Lung (tissue), 12 donors: ENCODE results near the gene PLXNA3. TPM values are rescaled to one million over a fixed set of nuclear protein-coding genes. Genes with fewer than 3 reads are reported as not detected.

ENCODE experiments used
- ATAC-seq: fragments of 200-7000 bp; cut with Tn5 transposase; one replicate; pipeline ENCODE4 v1.9.1; 2020; ENCODE audit warnings: moderate number of reproducible peaks; ENCODE audit not compliant: insufficient read depth, low FRiP score
- DNase-seq, 3 donors: peaks; one replicate each; pipeline ENCODE4 v3.0.0-alpha.2; 2013 to 2017
- H3K27ac ChIP-seq, 2 donors: one replicate each; pipeline ENCODE4 v1.5.1; 2013; ENCODE audit warnings: mild to moderate bottlenecking in 2 of 2, moderate library complexity in 2 of 2, control low read depth in 1 of 2, inconsistent platforms in 1 of 2, low read depth in 1 of 2, low read length in 1 of 2
- H3K27me3 ChIP-seq, 3 donors: one replicate each; pipeline ENCODE4 v1.5.1; 2013; ENCODE audit warnings: low read length in 2 of 3; ENCODE audit not compliant: control insufficient read depth in 3 of 3, insufficient read depth in 3 of 3
- H3K36me3 ChIP-seq, 4 donors: one replicate each; pipeline ENCODE4 v1.5.1; 2013; ENCODE audit warnings: low read length in 4 of 4, mild to moderate bottlenecking in 1 of 4, moderate library complexity in 1 of 4; ENCODE audit not compliant: control insufficient read depth in 4 of 4, insufficient read depth in 4 of 4
- H3K4me1 ChIP-seq, 5 donors: one replicate each; pipeline ENCODE4 v1.5.1; 2013; ENCODE audit warnings: low read length in 5 of 5, mild to moderate bottlenecking in 2 of 5, moderate library complexity in 1 of 5; ENCODE audit not compliant: control insufficient read depth in 5 of 5, insufficient read depth in 5 of 5
- H3K4me3 ChIP-seq: one replicate; pipeline ENCODE4 v1.5.1; 2013; ENCODE audit warnings: mild to moderate bottlenecking, control low read depth, moderate library complexity
- H3K9ac ChIP-seq, 2 donors: one replicate each; pipeline ENCODE4 v1.5.1; 2013; ENCODE audit warnings: low read length in 2 of 2, control low read depth in 1 of 2; ENCODE audit not compliant: insufficient read depth in 1 of 2
- H3K9me3 ChIP-seq, 4 donors: one replicate each; pipeline ENCODE4 v1.5.1; 2013; ENCODE audit warnings: low read length in 3 of 4, mild to moderate bottlenecking in 1 of 4, moderate library complexity in 1 of 4; ENCODE audit not compliant: control insufficient read depth in 4 of 4, insufficient read depth in 3 of 4
- WGBS, 2 donors: extraction: QIAGEN DNeasy Blood & Tissue Kit; methylation state at CpG; one replicate each; pipeline ENCODE4 v1.1.7; 2013; 5-methylcytosine and 5-hydroxymethylcytosine counted together
- polyA plus RNA-seq, 2 donors: library from polyadenylated mRNA; stranded (reverse); fragments of 200-250 nt; gene quantifications; one replicate each; pipeline ENCODE4 v1.2.1, GENCODE V29; 2013
- total RNA-seq, 2 donors: library from RNA; depleted of rRNA in 1 of 2; stranded (reverse); fragments of >200 nt in 1 of 2; gene quantifications; one replicate each; pipeline ENCODE4 v1.2.1, GENCODE V29; 2014 to 2021
- TF ChIP-seq, protein P1 (sequence below): IDR thresholded peaks from 2 replicates; pipeline ENCODE4 v1.5.1; 2012; ENCODE audit warnings: mild to moderate bottlenecking; ENCODE audit errors: control extremely low read depth, extremely low read depth
- donor health status: control.
- donor health status: control.
- donor health status: Bipolar disorder and iron deficiency.
- donor health status: healthy.
- donor health status: DM: yes; HTN: yes; CAD: no.

The PLXNA3 gene
- total and polyA plus RNA-seq, 4 donors = 10.2 to 61.1 (median 16.7) TPM

DNA sequence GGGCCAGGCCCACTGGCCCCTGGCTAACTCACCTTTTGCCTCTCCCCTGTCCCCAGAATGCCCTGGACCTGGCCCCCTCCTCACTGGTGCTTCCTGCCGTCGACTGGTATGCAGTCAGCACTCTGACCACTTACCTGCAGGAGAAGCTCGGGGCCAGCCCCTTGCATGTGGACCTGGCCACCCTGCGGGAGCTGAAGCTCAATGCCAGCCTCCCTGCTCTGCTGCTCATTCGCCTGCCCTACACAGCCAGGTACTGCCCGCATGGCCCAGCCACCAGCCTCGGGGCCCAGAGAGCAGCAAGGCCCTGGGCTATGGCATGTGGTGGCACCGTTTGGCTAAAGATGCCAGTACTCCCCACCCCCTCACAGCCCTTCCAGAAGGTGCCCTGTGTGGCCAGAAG, 25.9 kb upstream of the PLXNA3 start:
- Histone ChIP-seq H3K36me3 (peaks cover 0 to 11% (median 5%) of the 10 kb centered on the region in 4 donors), H3K9ac (no peak overlapping the region), H3K4me3 (no peak overlapping the region), H3K9me3 (peaks cover 0 to 10% (median 0%) of the 10 kb centered on the region in 4 donors), H3K4me1 (peaks cover 0 to 5% (median 5%) of the 10 kb centered on the region in 5 donors), H3K27me3 (no peaks in the 10 kb centered on the region), H3K27ac (no peak overlapping the region)
- DNase-seq (no peak), ATAC-seq (no peak)
- 85 to 97% methylated on average over 5 to 8 of the region's 8 CpGs for WGBS, 2 donors
- TF ChIP-seq, protein P1, sequence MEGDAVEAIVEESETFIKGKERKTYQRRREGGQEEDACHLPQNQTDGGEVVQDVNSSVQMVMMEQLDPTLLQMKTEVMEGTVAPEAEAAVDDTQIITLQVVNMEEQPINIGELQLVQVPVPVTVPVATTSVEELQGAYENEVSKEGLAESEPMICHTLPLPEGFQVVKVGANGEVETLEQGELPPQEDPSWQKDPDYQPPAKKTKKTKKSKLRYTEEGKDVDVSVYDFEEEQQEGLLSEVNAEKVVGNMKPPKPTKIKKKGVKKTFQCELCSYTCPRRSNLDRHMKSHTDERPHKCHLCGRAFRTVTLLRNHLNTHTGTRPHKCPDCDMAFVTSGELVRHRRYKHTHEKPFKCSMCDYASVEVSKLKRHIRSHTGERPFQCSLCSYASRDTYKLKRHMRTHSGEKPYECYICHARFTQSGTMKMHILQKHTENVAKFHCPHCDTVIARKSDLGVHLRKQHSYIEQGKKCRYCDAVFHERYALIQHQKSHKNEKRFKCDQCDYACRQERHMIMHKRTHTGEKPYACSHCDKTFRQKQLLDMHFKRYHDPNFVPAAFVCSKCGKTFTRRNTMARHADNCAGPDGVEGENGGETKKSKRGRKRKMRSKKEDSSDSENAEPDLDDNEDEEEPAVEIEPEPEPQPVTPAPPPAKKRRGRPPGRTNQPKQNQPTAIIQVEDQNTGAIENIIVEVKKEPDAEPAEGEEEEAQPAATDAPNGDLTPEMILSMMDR = no peak

DNA sequence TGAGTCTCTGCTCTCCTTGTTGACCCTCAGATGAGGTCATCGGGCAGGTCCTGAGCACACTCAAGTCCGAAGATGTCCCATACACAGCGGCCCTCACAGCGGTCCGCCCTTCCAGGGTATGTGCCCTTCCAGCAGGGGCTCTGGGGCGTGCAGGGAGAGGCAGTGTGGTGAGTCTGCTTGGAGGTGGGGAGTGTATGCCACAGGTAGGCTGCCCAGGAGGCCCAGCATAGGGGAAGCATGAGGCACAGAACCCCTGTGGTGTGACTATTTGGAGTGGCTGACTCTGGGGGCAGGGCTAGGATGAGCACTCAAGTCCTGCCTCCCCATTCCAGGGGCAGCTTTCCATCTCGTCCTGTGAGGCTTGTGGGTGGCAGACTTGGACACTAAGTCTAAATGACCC, 24.5 kb upstream of the PLXNA3 start:
- DNase-seq = no peak
- TF ChIP-seq, protein P1 = no peak
- no peak overlapping the region for H3K9ac ChIP-seq
- H3K27me3 ChIP-seq = no peaks in the 10 kb centered on the region
- 79 to 100% methylated on average over 7 of the region's 7 CpGs for WGBS, 2 donors
- H3K27ac ChIP-seq = no peak overlapping the region
- peaks cover 0 to 10% (median 0%) of the 10 kb centered on the region in 4 donors for H3K9me3 ChIP-seq
- peaks cover 0 to 5% (median 5%) of the 10 kb centered on the region in 5 donors for H3K4me1 ChIP-seq
- H3K4me3 ChIP-seq = no peak overlapping the region
- ATAC-seq = no peak
- H3K36me3 ChIP-seq = peaks cover 0 to 19% (median 5%) of the 10 kb centered on the region in 4 donors

DNA sequence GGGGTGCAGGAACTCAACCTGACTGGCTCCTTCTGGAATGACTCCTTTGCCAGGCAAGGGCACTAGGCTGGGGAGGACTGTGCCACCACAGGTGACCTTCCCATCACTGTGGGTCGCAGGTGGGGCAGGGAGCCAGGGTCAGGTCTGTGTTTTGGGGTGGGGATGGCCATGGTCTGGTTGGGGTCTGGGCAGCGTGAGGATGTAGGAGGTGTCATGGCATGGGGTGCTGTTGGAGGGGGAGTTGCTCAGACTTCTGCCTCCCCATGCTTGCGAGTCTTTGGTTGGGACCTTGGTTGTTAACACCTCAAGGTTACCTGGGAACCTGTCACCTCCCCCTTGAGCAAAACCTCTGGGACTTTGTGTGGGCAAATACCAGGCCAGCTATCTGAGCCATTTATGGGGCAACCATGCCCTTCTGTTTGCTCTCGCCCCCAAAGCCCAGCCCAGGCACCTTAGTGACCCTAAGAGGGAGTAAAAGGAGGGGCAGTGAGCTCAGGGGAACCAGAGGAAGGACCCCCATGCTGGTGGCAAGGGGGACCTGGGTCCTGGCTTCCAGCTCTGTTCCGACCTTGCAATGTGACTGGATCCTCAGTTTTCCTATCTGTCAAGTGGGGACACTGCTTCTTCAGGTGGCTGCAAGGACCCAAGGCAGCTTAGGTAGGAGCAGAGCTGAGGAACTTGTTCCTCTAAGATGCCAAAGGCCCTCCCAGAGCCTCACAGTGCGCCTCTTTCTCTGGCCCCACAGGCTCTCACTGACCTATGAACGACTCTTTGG, 23.5 kb upstream of the PLXNA3 start:
- Histone ChIP-seq H3K27me3 (no peaks in the 10 kb centered on the region), H3K9ac (no peak overlapping the region), H3K27ac (no peak overlapping the region), H3K9me3 (peaks cover 0 to 6% (median 0%) of the 10 kb centered on the region in 4 donors), H3K4me3 (no peak overlapping the region), H3K4me1 (peaks cover 0 to 8% (median 5%) of the 10 kb centered on the region in 5 donors), H3K36me3 (peaks cover 0 to 25% (median 7%) of the 10 kb centered on the region in 4 donors)
- TF ChIP-seq, protein P1 = no peak
- no peak for DNase-seq
- 83 to 100% methylated on average over 3 to 7 of the region's 7 CpGs for WGBS, 2 donors
- ATAC-seq = no peak
